D721Med (cell line): Measurements from ENCODE around the gene MITF.

ENCODE experiments used
- DNase-seq: peaks from one replicate; pipeline ENCODE4 v3.0.0; 2011; ENCODE audit warnings: low spot score; ENCODE audit not compliant: insufficient read length
- FAIRE-seq: peaks from 2 replicates; lab custom pipeline; 2011; peaks lifted over from hg19 to GRCh38; lab: Jason Lieb, UNC
- CTCF ChIP-seq: IDR thresholded peaks from 2 replicates; pipeline ENCODE4 v1.5.1; 2012; ENCODE audit warnings: mild to moderate bottlenecking, control low read depth; ENCODE audit not compliant: insufficient read depth; ENCODE audit errors: missing control alignments

Gene MITF

GRCh38 chr3:69738315-69738714 is 949 bp upstream of the MITF start:
- DNase-seq (no peak), FAIRE-seq (no peak)
- TF ChIP-seq CTCF: no peak

- no peak for TF ChIP-seq CTCF
- FAIRE-seq: no peak
- DNase-seq: no peak
These were observed 433 bp upstream of the MITF start for GRCh38 chr3:69738859-69739203.

- no peak for FAIRE-seq
- no peak for DNase-seq
- TF ChIP-seq CTCF: no peak
These were observed 1.1 kb downstream of the MITF start for GRCh38 chr3:69740103-69741021.

DNA sequence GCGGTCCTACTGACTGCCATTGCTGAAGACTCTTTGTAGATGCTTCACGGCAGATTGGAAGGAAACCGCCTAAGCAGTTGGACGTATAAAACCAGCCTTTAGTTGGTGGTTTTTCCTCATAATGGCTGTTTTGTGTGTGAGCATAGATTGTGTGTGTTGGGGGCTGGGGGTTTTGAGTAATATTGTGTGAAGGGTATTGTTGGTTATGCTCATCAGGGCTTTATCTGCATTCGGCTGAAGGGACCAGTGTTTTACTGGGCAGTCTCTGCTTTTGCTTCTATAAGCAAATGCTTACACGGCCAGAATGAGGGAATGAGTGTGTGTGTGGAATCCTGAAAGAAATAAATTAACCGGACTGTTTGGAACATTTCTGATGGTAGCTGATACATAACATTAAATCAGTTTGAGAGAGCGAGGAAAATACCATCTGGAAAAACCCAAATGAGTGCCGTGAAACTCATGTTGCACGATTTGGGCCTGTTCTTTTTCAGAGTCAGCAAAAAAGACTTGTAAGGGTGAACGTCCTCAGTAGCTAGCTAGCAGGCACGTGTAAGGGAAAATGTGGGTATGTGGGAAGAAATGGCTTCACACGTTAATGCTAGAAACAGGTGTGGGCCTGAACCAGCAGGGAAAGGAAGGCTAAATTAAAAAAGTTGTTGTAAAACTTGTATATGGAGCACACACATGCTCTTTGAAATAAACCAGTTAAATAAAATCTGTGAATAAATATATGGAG is 1.9 kb downstream of the MITF start:
- FAIRE-seq (no peak), DNase-seq (no peak)
- TF ChIP-seq CTCF: no peak

- FAIRE-seq (no peak), DNase-seq (no peak)
- TF ChIP-seq CTCF: no peak
These were observed 3.1 kb downstream of the MITF start for GRCh38 chr3:69742391-69742790.

DNA sequence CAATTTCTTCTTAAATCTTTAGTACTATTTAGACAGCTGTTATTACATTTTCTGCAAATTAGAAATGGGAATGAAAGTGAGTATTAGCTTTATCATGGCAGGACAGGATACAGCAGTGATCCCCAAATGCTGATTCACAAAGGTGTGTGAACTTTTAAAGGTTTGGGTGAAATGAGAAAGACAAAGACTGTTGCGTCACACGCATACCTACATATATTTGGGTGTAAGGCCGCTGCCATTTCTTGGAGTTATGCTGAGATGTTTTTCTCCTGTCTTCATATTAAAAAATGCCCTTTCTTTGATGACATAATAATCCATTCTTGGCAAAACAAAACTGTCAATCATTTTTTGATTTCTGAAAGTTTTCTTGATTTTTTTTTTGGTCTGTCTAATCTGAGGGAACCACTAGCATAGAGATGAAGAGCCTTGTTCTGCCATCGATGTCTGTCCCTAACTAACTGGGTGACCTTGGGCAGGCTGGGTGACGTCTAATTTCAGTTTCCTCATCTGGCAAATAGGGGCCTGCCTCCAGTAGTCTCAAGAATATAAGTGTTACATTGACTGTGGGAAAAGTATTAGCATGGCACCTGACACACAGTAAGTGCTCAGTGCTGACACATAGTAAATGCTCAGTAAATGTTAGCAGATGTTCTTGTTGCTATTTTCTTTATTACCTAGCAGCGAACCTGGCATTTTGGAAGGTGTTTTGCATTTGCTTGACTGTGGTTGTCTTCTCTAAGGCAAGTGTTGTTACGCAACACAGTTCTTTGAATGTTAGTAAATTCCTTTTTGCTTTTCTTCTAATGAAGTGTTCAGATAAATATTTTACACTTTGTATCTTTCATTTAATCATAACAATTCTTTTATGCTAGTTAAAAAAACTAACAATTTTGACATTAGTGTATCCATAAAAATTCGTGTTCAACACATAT is 5.0 kb downstream of the MITF start:
- FAIRE-seq: no peak
- no peak for TF ChIP-seq CTCF
- DNase-seq: no peak
